ENCODE results near the gene TUBA4B. TPM values are rescaled to one million over a fixed set of nuclear protein-coding genes. Genes with fewer than 3 reads are reported as not detected.
"Not testable (repeated sequence)": the region's sequence is repeated elsewhere in the genome, so short reads cannot be mapped to it uniquely, and the experiment has no call there.

Gene TUBA4B
- total RNA-seq, 2 experiments from 2014 or later: not detected

- peak overlapping the region; percentile 59 for H3K4me3 Mint-ChIP-seq
- intact Hi-C loops (cut with DNase I, micrococcal nuclease): loop anchor here (1.0 to 5.0 kb wide), 7 partner anchors 22 to 243 kb away; partner anchors contain the start of genes ANKZF1 (in 1 of the 2), ATG9A (in 1 of the 2), CHPF (in 1 of the 2) and CNPPD1 (in 1 of the 2)
- H3K36me3 Mint-ChIP-seq (ENCODE audit: low read depth): no peaks in the 10 kb centered on the region
- ChIA-PET POLR2A (no interaction called here), CTCF (interaction anchor here (0.6 to 12.9 kb wide), 19 partner anchors 8 to 239 kb away, joined by 3 to 257 read pairs (median 4); partner anchors contain the start of genes DNAJB2, GLB1L, NHEJ1 and STK16)
- peaks cover 16% of the 10 kb centered on the region for H3K27me3 Mint-ChIP-seq
- no peaks in the 10 kb centered on the region for H3K9me3 Mint-ChIP-seq (ENCODE audit: low read depth)
- peak overlapping the region; percentile 29 for H3K27ac Mint-ChIP-seq
- ATAC-seq: peak; percentile 73
- H3K4me1 Mint-ChIP-seq: peaks cover 22% of the 10 kb centered on the region
- DNase-seq: peak; percentile 94
Measured at GRCh38 chr2:219298759-219299371, 45.8 kb downstream of the TUBA4B start.

GRCh38 chr2:219299372-219299760 lies 46.3 kb downstream of the TUBA4B start:
- Mint-ChIP-seq H3K4me3 (peak overlapping the region; percentile 59), H3K36me3 (ENCODE audit: low read depth) (no peaks in the 10 kb centered on the region), H3K4me1 (peaks cover 17% of the 10 kb centered on the region), H3K27me3 (peaks cover 18% of the 10 kb centered on the region), H3K9me3 (ENCODE audit: low read depth) (no peaks in the 10 kb centered on the region), H3K27ac (peak overlapping the region; percentile 29)
- intact Hi-C loops (cut with DNase I, micrococcal nuclease): loop anchor here (5.0 kb wide), 3 partner anchors 122 to 243 kb away; partner anchors contain the start of genes CHPF (in 1 of the 2), CNPPD1 (in 1 of the 2), RETREG2 (in 1 of the 2) and TMEM198 (in 1 of the 2)
- ChIA-PET CTCF (interaction anchor here (0.6 to 12.9 kb wide), 19 partner anchors 9 to 226 kb away, joined by 3 to 257 read pairs (median 4); partner anchors contain the start of genes DNAJB2, GLB1L, NHEJ1 and STK16), POLR2A (no interaction called here)
- ATAC-seq (no peak), DNase-seq (no peak)

GRCh38 chr2:219300022-219300421 lies 47.0 kb downstream of the TUBA4B start:
- Mint-ChIP-seq H3K4me3 (no peak overlapping the region), H3K36me3 (ENCODE audit: low read depth) (no peaks in the 10 kb centered on the region), H3K9me3 (ENCODE audit: low read depth) (no peaks in the 10 kb centered on the region), H3K27me3 (peaks cover 22% of the 10 kb centered on the region), H3K27ac (no peak overlapping the region), H3K4me1 (peaks cover 14% of the 10 kb centered on the region)
- DNase-seq (no peak), ATAC-seq (no peak)
- CTCF ChIA-PET: interaction anchor here (0.6 to 12.9 kb wide), 19 partner anchors 8 to 180 kb away, joined by 3 to 257 read pairs (median 5); partner anchors contain the start of genes DNAJB2, GLB1L, NHEJ1 and STK16
- intact Hi-C loops (cut with DNase I, micrococcal nuclease): loop anchor here in 1 of 2 experiments (10.0 kb wide), 1 partner anchor 315 kb away; the partner anchor contains the start of gene FEV
- POLR2A ChIA-PET: no interaction called here

DNA sequence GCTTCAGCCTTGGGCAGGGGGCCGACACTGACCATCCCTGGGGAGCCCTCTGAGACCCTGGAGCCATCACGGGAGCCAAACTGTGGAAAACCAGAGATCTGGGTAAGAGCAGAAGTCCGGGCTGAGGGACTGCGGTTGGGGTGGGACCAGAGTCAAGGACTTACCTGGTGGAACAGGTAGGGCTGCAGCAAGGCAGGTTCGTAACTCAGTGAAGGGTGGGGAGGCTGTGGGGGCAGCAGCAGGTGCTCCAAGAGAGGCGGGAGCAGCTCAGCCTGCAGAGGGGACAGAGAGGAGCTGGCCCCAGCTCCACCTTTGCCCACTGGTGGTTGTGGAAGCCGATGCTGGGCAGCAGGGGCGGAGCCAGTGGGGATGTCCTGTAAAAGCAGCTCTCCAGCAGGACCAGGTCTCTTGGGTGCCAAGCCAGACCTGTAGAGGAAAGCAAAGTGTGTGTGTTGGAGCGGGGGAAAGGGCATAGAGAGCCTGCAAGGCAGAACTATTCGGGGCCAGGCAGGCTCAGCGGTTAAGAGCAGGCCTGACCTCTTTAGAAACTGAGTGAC lies 49.4 kb downstream of the TUBA4B start:
- intact Hi-C loops (cut with DNase I, micrococcal nuclease): loop anchor here in 1 of 2 experiments (10.0 kb wide), 1 partner anchor 318 kb away; the partner anchor contains the start of gene FEV
- no peak for ATAC-seq
- Mint-ChIP-seq H3K27me3 (peaks cover 28% of the 10 kb centered on the region), H3K36me3 (ENCODE audit: low read depth) (no peaks in the 10 kb centered on the region), H3K9me3 (ENCODE audit: low read depth) (no peaks in the 10 kb centered on the region), H3K27ac (no peak overlapping the region), H3K4me1 (peaks cover 7% of the 10 kb centered on the region), H3K4me3 (no peak overlapping the region)
- CTCF ChIA-PET: interaction anchor here (0.7 to 2.8 kb wide), 4 partner anchors 12 to 143 kb away, joined by 3 to 7 read pairs (median 4); no protein-coding TSS in a partner anchor
- POLR2A ChIA-PET: no interaction called here
- no peak for DNase-seq

DNA sequence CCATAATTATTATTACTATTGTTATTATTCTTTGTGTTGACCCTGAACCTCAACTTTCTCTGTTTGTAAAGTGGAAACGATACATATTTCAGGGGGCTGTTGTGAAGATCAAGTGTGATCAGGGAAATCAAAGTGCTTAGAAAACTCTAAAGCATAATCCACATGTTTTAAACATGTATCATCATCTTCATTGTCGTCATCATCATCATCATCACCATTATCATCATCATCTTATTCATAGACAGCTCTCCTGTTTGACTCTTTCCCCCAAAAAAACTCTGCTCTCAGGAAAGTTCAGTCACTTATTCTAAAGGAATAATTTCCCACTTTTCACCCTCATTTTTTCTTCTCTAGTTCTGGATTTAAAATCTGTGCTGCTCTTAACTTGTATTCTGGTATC lies 51.2 kb downstream of the TUBA4B start:
- ChIA-PET CTCF (interaction anchor here (2.9 kb wide), 1 partner anchor 9 kb away, joined by 14 read pairs; no protein-coding TSS in a partner anchor), POLR2A (no interaction called here)
- Mint-ChIP-seq H3K4me1 (peaks cover 7% of the 10 kb centered on the region), H3K4me3 (no peak overlapping the region), H3K27me3 (peaks cover 37% of the 10 kb centered on the region), H3K36me3 (ENCODE audit: low read depth) (no peaks in the 10 kb centered on the region), H3K9me3 (ENCODE audit: low read depth) (no peaks in the 10 kb centered on the region), H3K27ac (no peak overlapping the region)
- ATAC-seq: no peak
- intact Hi-C loops (cut with DNase I, micrococcal nuclease): loop anchor here in 1 of 2 experiments (10.0 kb wide), 1 partner anchor 319 kb away; the partner anchor contains the start of gene FEV
- DNase-seq: no peak

DNA sequence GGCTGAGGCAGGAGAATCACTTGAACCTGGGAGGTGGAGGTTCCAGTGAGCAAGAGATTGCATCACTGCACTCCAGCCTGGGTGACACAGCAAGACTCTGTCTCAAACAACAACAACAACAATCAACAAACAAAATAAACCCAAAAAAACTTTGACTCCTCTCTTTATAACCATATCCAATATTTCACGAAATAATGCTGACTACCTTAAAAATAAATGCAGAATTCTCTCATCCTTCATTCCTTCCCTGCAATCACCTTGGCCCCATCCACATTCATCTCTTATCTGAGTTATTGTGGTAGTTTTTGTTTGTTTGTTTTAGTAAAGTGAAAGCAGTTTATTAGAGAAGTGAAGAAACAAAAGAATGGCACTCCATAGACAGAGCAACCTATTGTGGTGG lies 53.0 kb downstream of the TUBA4B start:
- POLR2A ChIA-PET: no interaction called here
- Mint-ChIP-seq H3K27ac (no peak overlapping the region), H3K4me3 (no peak overlapping the region), H3K36me3 (ENCODE audit: low read depth) (no peaks in the 10 kb centered on the region), H3K4me1 (peaks cover 7% of the 10 kb centered on the region), H3K27me3 (peaks cover 45% of the 10 kb centered on the region), H3K9me3 (ENCODE audit: low read depth) (no peaks in the 10 kb centered on the region)
- intact Hi-C loops (cut with DNase I, micrococcal nuclease): loop anchor here in 1 of 2 experiments (5.0 to 10.0 kb wide), 2 partner anchors 321 to 344 kb away; partner anchors contain the start of gene FEV
- ATAC-seq: no peak
- DNase-seq: no peak
- CTCF ChIA-PET: interaction anchor here (2.9 kb wide), 1 partner anchor 11 kb away, joined by 14 read pairs; no protein-coding TSS in a partner anchor

- CTCF ChIA-PET: interaction anchor here (0.5 to 3.4 kb wide), 5 partner anchors 8 to 154 kb away, joined by 3 to 12 read pairs (median 4); no protein-coding TSS in a partner anchor
- Mint-ChIP-seq H3K4me1 (peaks cover 7% of the 10 kb centered on the region), H3K27ac (no peak overlapping the region), H3K27me3 (peaks cover 38% of the 10 kb centered on the region), H3K4me3 (no peak overlapping the region), H3K36me3 (ENCODE audit: low read depth) (no peaks in the 10 kb centered on the region), H3K9me3 (ENCODE audit: low read depth) (no peaks in the 10 kb centered on the region)
- intact Hi-C loops (cut with DNase I, micrococcal nuclease): loop anchor here in 1 of 2 experiments (1.0 to 10.0 kb wide), 3 partner anchors 23 to 346 kb away; partner anchors contain the start of gene FEV
- POLR2A ChIA-PET: no interaction called here
- peak; percentile 87 for DNase-seq
- peak; percentile 92 for ATAC-seq
Measured at GRCh38 chr2:219308142-219309101, 55.4 kb downstream of the TUBA4B start.

GRCh38 chr2:219309278-219309677 lies 56.2 kb downstream of the TUBA4B start, which contains the start of gene PTPRN:
PTPRN (minus strand) TSS chr2:219309401; CDS start chr2:219309332, 69 bp downstream.
- H3K27ac Mint-ChIP-seq: no peak within 1 kb of the TSS
- CTCF ChIA-PET: interaction anchor here (1.0 to 3.4 kb wide), 2 partner anchors 11 to 14 kb away, joined by 3 to 12 read pairs; no protein-coding TSS in a partner anchor
- peaks cover 7% of the 10 kb centered on the region for H3K4me1 Mint-ChIP-seq
- POLR2A ChIA-PET: no interaction called here
- ATAC-seq (no peak), DNase-seq (no peak)
- no peaks in the 10 kb centered on the region for H3K9me3 Mint-ChIP-seq (ENCODE audit: low read depth)
- peaks cover 38% of the 10 kb centered on the region for H3K27me3 Mint-ChIP-seq
- H3K4me3 Mint-ChIP-seq: no peak within 1 kb of the TSS
- H3K36me3 Mint-ChIP-seq (ENCODE audit: low read depth): no peaks in the 10 kb centered on the region
- intact Hi-C loops (cut with DNase I, micrococcal nuclease): loop anchor here in 1 of 2 experiments (5.0 to 10.0 kb wide), 2 partner anchors 324 to 347 kb away; partner anchors contain the start of gene FEV

- H3K9me3 Mint-ChIP-seq (ENCODE audit: low read depth); H3K27ac Mint-ChIP-seq; H3K4me3 Mint-ChIP-seq; ATAC-seq; DNase-seq; H3K4me1 Mint-ChIP-seq; intact Hi-C loops (cut with DNase I, micrococcal nuclease); H3K36me3 Mint-ChIP-seq (ENCODE audit: low read depth): not testable (repeated sequence)
- ChIA-PET POLR2A (interaction anchor here (0.7 kb wide), 1 partner anchor 19 kb away, joined by 9 read pairs; no protein-coding TSS in a partner anchor), CTCF (interaction anchor here (0.7 to 1.5 kb wide), 3 partner anchors 22 to 332 kb away, joined by 3 read pairs; no protein-coding TSS in a partner anchor)
- H3K27me3 Mint-ChIP-seq: peaks cover 28% of the 10 kb centered on the region
Measured at GRCh38 chr2:219312683-219313263, 59.7 kb downstream of the TUBA4B start.

All from activated CD4-positive, alpha-beta T cell treated with anti-CD3 and anti-CD28 coated beads for 36 hours (primary cell).